Endothelial cell (in vitro differentiated cells): ENCODE data around the gene SPINK4. TPM values are rescaled to one million over a fixed set of nuclear protein-coding genes. Genes with fewer than 3 reads are reported as not detected.

Experiments used
- DNase-seq: peaks from one replicate; pipeline ENCODE4 v3.0.0; 2021; ENCODE audit warnings: low spot score
- H3K27ac Mint-ChIP-seq: one replicate; pipeline ENCODE4 v1.8.0; 2021; ENCODE audit warnings: mixed read lengths, inconsistent platforms; ENCODE audit not compliant: unreplicated experiment
- H3K27me3 Mint-ChIP-seq: one replicate; pipeline ENCODE4 v1.8.0; 2021; ENCODE audit warnings: mild to moderate bottlenecking, moderate library complexity, mixed read lengths, inconsistent platforms; ENCODE audit not compliant: unreplicated experiment
- H3K36me3 Mint-ChIP-seq: one replicate; pipeline ENCODE4 v1.8.0; 2021; ENCODE audit warnings: mild to moderate bottlenecking, low read depth, mixed read lengths, inconsistent platforms; ENCODE audit not compliant: unreplicated experiment
- H3K4me1 Mint-ChIP-seq: one replicate; pipeline ENCODE4 v1.8.0; 2021; ENCODE audit warnings: mild to moderate bottlenecking, mixed read lengths, inconsistent platforms; ENCODE audit not compliant: unreplicated experiment
- H3K4me3 Mint-ChIP-seq: one replicate; pipeline ENCODE4 v1.8.0; 2021; ENCODE audit warnings: mild to moderate bottlenecking, mixed read lengths, inconsistent platforms; ENCODE audit not compliant: unreplicated experiment
- H3K9me3 Mint-ChIP-seq: one replicate; pipeline ENCODE4 v1.8.0; 2021; ENCODE audit warnings: mixed read lengths, inconsistent platforms; ENCODE audit not compliant: unreplicated experiment
- total RNA-seq: library from RNA; stranded (reverse); fragmentation: NEBNext Ultra II Directional; extraction: Animal tissue kit (Norgen Biotek cat#: 25700); gene quantifications from one replicate; pipeline ENCODE4 v1.2.1, GENCODE V29; 2021; ENCODE audit not compliant: unreplicated experiment
- TF ChIP-seq, protein P1 (sequence below): fragments of 200-600 bp; sonication (generic); IDR thresholded peaks from one replicate; pipeline ENCODE4 v1.5.0; 2021; ENCODE audit warnings: antibody characterized with exemption; ENCODE audit not compliant: unreplicated experiment

Gene SPINK4
- total RNA-seq, 1 donor from 2014 or later = not detected

DNA sequence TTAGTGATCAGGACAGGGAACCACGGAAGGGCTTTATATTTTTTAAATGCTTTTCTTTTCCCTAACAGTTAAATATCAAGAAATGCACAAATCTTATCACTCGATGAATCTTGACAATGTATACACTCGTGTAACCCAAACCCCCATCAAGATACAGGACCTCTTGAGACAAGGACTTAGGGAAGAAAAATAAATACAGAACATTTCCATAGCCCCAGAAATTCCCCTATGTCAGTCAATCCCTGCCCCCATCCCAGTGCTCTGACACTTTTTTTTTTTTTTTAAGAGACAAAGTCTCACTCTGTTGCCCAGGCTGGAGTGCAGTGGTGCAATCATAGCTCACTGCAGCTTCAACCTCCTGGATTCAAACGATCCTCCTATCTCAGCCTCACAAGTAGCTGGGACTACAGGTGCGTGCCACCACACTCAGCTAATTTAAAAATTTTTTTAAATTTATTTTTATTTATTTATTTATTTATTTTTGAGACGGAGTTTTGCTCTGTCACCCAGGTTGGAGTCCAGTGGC is 2.7 kb downstream of the SPINK4 start:
- no peaks in the 10 kb centered on the region for H3K4me1 Mint-ChIP-seq
- TF ChIP-seq, protein P1, sequence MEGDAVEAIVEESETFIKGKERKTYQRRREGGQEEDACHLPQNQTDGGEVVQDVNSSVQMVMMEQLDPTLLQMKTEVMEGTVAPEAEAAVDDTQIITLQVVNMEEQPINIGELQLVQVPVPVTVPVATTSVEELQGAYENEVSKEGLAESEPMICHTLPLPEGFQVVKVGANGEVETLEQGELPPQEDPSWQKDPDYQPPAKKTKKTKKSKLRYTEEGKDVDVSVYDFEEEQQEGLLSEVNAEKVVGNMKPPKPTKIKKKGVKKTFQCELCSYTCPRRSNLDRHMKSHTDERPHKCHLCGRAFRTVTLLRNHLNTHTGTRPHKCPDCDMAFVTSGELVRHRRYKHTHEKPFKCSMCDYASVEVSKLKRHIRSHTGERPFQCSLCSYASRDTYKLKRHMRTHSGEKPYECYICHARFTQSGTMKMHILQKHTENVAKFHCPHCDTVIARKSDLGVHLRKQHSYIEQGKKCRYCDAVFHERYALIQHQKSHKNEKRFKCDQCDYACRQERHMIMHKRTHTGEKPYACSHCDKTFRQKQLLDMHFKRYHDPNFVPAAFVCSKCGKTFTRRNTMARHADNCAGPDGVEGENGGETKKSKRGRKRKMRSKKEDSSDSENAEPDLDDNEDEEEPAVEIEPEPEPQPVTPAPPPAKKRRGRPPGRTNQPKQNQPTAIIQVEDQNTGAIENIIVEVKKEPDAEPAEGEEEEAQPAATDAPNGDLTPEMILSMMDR = no peak
- DNase-seq = no peak
- H3K36me3 Mint-ChIP-seq = peaks cover 16% of the 10 kb centered on the region
- H3K27me3 Mint-ChIP-seq = peaks cover 4% of the 10 kb centered on the region
- no peak overlapping the region for H3K27ac Mint-ChIP-seq
- H3K4me3 Mint-ChIP-seq = no peak overlapping the region
- H3K9me3 Mint-ChIP-seq = no peaks in the 10 kb centered on the region

DNA sequence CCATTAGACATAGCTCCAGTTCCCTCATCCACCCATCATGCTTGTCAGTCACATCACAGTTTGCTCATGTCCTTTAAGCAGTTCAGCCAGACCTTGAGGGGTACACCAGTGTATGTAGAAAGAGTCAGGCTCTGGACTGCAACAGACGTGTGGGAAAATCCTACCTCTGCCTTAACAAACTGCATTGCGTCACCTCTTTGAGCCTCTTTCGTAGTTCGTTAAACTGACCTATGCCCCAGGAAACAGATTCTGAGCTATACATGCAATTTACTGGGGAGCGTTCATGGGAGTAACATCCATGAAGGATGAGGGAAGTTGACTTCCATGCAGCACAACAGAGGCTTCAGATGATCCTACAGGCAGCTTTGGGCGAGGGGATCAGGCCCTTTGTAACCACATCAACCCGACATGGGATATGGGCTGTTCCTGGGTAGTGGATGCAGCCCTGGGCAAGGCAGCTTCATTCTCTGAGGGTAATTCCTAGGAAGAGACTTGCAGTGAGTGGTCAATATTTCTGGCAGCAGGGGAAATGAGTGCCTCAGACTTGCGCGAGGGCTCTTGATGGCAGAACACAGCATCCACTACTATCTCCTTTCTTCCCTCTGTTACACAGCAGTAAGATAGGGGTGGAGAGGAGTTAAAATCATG is 4.3 kb downstream of the SPINK4 start:
- TF ChIP-seq, protein P1 = no peak
- peaks cover 1% of the 10 kb centered on the region for H3K4me1 Mint-ChIP-seq
- peaks cover 7% of the 10 kb centered on the region for H3K27me3 Mint-ChIP-seq
- no peak overlapping the region for H3K27ac Mint-ChIP-seq
- DNase-seq = no peak
- peaks cover 19% of the 10 kb centered on the region for H3K36me3 Mint-ChIP-seq
- H3K4me3 Mint-ChIP-seq = no peak overlapping the region
- no peaks in the 10 kb centered on the region for H3K9me3 Mint-ChIP-seq

DNA sequence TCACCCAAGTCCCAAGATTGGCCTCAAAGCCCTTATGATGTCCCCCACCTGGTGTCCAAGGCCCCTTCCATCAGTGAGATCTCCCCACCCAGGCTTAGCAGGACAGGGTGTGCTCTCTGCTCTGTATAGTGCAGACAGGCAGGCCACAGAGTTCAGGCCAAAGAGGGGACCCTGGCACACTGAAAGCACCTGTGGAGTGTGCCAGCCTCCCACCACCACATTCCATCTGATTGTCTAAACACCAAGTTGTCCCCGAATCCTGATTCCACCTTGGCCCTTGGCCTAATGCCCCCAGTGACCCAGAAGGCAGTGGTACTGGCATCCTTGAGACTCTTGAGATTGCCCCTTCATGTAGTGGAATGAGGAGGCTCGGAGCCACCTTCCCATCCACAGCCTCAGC is 5.4 kb downstream of the SPINK4 start:
- Mint-ChIP-seq H3K4me3 (no peak overlapping the region), H3K9me3 (no peaks in the 10 kb centered on the region), H3K36me3 (peaks cover 23% of the 10 kb centered on the region), H3K27me3 (peaks cover 6% of the 10 kb centered on the region), H3K4me1 (peaks cover 10% of the 10 kb centered on the region), H3K27ac (no peak overlapping the region)
- DNase-seq = no peak
- TF ChIP-seq, protein P1 = no peak

DNA sequence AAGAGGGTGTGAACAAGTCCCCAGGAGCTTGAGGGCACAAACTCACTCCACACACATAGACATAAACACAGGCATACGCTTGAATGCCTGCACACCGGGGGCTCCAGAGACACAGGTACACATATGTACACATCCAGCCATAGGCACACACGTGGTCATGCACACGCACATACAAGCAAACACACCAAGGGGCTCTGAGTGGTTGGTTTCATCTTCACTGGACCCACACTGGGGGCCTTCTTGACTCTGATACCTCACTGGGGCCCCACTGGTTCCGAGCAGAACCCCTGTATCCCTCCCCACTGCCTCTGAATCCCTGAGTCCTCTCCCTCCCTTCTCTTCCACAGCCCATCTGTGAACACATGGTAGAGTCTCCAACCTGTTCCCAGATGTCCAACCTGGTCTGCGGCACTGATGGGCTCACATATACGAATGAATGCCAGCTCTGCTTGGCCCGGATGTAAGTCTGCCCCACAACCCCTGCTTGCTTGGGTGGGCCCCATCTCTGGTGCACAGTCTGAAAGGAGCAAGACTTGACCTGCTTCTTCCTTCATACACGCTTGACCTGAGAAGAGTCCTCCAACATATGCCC is 6.4 kb downstream of the SPINK4 start:
- TF ChIP-seq, protein P1 = no peak
- H3K27ac Mint-ChIP-seq = no peak overlapping the region
- no peak for DNase-seq
- no peaks in the 10 kb centered on the region for H3K9me3 Mint-ChIP-seq
- H3K4me1 Mint-ChIP-seq = peaks cover 10% of the 10 kb centered on the region
- no peak overlapping the region for H3K4me3 Mint-ChIP-seq
- H3K36me3 Mint-ChIP-seq = peaks cover 16% of the 10 kb centered on the region
- H3K27me3 Mint-ChIP-seq = peaks cover 5% of the 10 kb centered on the region

DNA sequence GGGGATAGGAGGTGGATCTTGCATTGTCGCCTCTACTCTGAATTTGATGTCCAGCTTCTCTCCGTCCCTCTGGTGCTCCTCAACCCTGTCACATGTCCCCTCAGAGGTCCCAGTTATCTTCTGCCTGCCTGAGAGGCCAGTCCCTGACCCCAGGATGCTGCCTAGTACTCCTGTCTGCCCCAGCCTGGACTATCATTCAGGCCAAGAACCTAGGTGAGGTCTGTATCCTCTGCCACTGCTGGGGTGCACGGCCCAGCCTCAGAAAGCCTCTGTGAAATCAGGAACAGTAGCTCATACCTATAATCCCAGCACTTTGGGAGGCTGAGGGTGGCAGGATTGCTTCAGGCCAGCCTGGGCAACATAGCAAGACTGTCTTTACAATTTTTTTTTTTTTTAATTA is 8.6 kb downstream of the SPINK4 start:
- TF ChIP-seq, protein P1 = no peak
- H3K9me3 Mint-ChIP-seq = no peaks in the 10 kb centered on the region
- H3K4me1 Mint-ChIP-seq = peaks cover 10% of the 10 kb centered on the region
- H3K27me3 Mint-ChIP-seq = peaks cover 5% of the 10 kb centered on the region
- no peak overlapping the region for H3K4me3 Mint-ChIP-seq
- H3K36me3 Mint-ChIP-seq = peaks cover 27% of the 10 kb centered on the region
- H3K27ac Mint-ChIP-seq = no peak overlapping the region
- DNase-seq = no peak
